GM21576 (cell line): ENCODE results near the gene NAMPT.
A peak's percentile ranks its signal among the peaks of the same experiment; 100 is the strongest.

Experiments used
- ATAC-seq: cut with Tn5 transposase; IDR thresholded peaks from one replicate; pipeline ENCODE4 v1.9.1; 2021; ENCODE audit warnings: mild to moderate bottlenecking, moderate library complexity; ENCODE audit not compliant: unreplicated experiment

The NAMPT gene

GRCh38 chr7:106276513-106276912, 8.3 kb downstream of the NAMPT start:
- ATAC-seq = no peak

- ATAC-seq = no peak
These were observed 11.6 kb downstream of the NAMPT start for GRCh38 chr7:106273009-106273668.

GRCh38 chr7:106270122-106270977, 14.4 kb downstream of the NAMPT start:
- ATAC-seq = no peak

GRCh38 chr7:106269254-106269961, 15.4 kb downstream of the NAMPT start:
- no peak for ATAC-seq

- no peak for ATAC-seq
These were observed 19.6 kb downstream of the NAMPT start for GRCh38 chr7:106265133-106265532.

GRCh38 chr7:106262221-106262881, 22.4 kb downstream of the NAMPT start:
- no peak for ATAC-seq

- ATAC-seq = peak; percentile 53
These were observed 24.6 kb downstream of the NAMPT start for GRCh38 chr7:106260136-106260561.

GRCh38 chr7:106258789-106259188, 26.0 kb downstream of the NAMPT start:
- no peak for ATAC-seq

- ATAC-seq = no peak
These were observed 27.0 kb downstream of the NAMPT start for GRCh38 chr7:106257752-106258151.

- no peak for ATAC-seq
These were observed 28.6 kb downstream of the NAMPT start for GRCh38 chr7:106256144-106256543.

- no peak for ATAC-seq
These were observed 29.5 kb downstream of the NAMPT start for GRCh38 chr7:106255246-106255645.

- no peak for ATAC-seq
These were observed 30.2 kb downstream of the NAMPT start for GRCh38 chr7:106254525-106255116.

- no peak for ATAC-seq
These were observed 32.2 kb downstream of the NAMPT start for GRCh38 chr7:106252568-106252967.

- ATAC-seq = no peak
These were observed 35.3 kb downstream of the NAMPT start for GRCh38 chr7:106249488-106249887.

GRCh38 chr7:106248600-106248999, 36.2 kb downstream of the NAMPT start:
- ATAC-seq = no peak

GRCh38 chr7:106247841-106248240, 36.9 kb downstream of the NAMPT start:
- ATAC-seq = no peak

GRCh38 chr7:106246902-106247711, 37.7 kb downstream of the NAMPT start:
- no peak for ATAC-seq

GRCh38 chr7:106243893-106244292, 40.9 kb downstream of the NAMPT start:
- no peak for ATAC-seq

GRCh38 chr7:106239406-106239805, 45.4 kb downstream of the NAMPT start:
- no peak for ATAC-seq

GRCh38 chr7:106238830-106239229, 46.0 kb downstream of the NAMPT start:
- no peak for ATAC-seq
